ENCODE results near the gene LHFPL2.

Gene LHFPL2

DNA sequence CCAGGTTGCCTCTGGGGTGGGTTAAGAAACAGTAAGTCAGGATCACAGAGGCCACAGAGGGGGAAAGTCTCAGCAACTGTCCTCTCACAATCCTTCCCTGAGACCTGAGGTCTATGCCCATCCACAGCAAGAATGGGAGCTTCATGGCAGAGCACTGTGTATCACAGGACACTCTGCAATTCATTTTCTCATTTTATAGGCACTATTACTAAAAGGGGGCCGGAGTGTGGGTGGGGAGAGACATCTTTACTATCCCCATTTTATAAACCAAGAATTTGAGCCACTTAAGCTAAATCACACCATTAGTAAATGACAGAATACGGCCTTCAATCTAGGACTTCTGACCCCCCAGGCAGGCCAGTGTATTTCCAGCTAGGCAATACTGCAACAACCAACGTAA is 79.9 kb downstream of the LHFPL2 start:
- TF ChIP-seq CTCF (IDR thresholded peaks at IDR 0.05; ENCODE audit: low read length, missing control alignments) = no peak
- H3K4me3 ChIP-seq (replicated peaks; ENCODE audit: low read depth, low read length) = no peak overlapping the region
- DNase-seq (ENCODE audit: low read depth) = no peak

DNA sequence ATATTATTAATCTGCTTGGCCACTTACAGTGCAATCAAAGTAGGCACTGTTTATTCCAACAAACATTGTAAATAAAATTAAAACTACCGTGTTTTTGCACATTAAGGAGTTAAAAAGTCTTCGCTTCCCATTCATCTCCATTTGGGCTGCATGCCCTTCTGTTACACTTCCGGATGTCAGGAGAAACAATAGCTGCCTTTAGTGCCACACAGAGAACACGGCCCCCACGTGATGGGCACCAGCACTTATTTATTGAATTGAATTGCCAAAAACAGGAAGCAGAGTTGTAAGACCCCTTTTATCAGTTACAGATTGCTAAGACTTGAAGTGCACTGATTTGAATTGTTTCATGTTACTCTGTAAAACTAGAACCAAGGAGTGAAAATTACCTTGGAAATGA is 80.4 kb downstream of the LHFPL2 start:
- no peak overlapping the region for H3K4me3 ChIP-seq (replicated peaks; ENCODE audit: low read depth, low read length)
- no peak for TF ChIP-seq CTCF (IDR thresholded peaks at IDR 0.05; ENCODE audit: low read length, missing control alignments)
- no peak for DNase-seq (ENCODE audit: low read depth)

GRCh38 chr5:78567617-78568016 is 81.0 kb downstream of the LHFPL2 start:
- H3K4me3 ChIP-seq (replicated peaks; ENCODE audit: low read depth, low read length) = no peak overlapping the region
- DNase-seq (ENCODE audit: low read depth) = no peak
- TF ChIP-seq CTCF (IDR thresholded peaks at IDR 0.05; ENCODE audit: low read length, missing control alignments) = no peak

DNA sequence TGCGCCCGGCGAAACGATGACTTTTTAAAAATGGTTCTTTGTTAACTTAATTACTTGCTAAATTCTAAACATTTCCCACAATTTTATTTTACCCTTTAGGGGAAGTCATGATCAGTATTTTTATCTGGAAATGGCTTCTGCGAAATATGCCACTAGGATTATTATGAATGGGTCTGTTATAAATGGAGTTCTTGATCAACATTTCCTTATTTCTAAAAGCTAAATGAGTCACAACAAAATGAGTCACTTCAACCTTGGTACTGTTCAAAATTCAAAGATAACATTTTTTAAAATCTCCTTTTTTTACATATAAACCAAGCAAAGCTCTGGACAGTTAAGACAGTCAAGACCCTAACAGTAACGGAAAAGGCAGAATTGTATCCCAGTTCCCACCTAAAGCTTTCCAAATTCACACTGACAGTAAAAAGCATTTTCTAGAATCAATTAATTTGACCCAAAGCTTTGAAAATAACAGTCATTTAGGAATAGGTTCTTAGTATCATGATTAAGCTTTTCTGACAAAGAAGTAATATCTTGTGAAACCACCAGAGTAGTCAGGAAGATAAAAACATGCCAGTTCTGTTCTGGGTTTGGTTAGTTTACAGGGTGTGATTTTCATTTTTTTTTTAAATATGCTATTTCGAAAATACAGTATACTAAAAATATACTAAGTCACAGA is 81.7 kb downstream of the LHFPL2 start:
- H3K4me3 ChIP-seq (replicated peaks; ENCODE audit: low read depth, low read length) = no peak overlapping the region
- peak; percentile 62 for DNase-seq (ENCODE audit: low read depth)
- TF ChIP-seq CTCF (IDR thresholded peaks at IDR 0.05; ENCODE audit: low read length, missing control alignments) = no peak

DNA sequence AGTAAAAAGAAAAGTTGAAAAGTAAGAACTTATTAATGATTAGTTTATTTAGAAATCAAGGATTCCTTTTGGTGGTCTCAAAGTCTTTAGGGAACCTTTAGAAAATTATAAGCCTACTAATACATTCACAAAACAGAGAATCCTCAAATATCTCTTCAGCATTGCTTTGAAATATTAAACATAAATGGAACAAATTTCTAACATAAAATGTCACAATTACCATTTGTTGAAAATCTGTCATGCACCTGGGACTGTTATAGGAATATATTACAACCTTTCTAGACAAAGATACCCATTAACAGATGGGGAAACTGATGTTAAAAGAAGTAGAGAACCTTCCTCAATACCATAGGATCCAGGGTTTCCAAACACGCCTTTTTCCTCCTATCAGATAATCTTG is 83.2 kb downstream of the LHFPL2 start:
- H3K4me3 ChIP-seq (replicated peaks; ENCODE audit: low read depth, low read length) = no peak overlapping the region
- no peak for DNase-seq (ENCODE audit: low read depth)
- TF ChIP-seq CTCF (IDR thresholded peaks at IDR 0.05; ENCODE audit: low read length, missing control alignments) = no peak

GRCh38 chr5:78563621-78564020 is 85.0 kb downstream of the LHFPL2 start:
- no peak for TF ChIP-seq CTCF (IDR thresholded peaks at IDR 0.05; ENCODE audit: low read length, missing control alignments)
- no peak overlapping the region for H3K4me3 ChIP-seq (replicated peaks; ENCODE audit: low read depth, low read length)
- no peak for DNase-seq (ENCODE audit: low read depth)

DNA sequence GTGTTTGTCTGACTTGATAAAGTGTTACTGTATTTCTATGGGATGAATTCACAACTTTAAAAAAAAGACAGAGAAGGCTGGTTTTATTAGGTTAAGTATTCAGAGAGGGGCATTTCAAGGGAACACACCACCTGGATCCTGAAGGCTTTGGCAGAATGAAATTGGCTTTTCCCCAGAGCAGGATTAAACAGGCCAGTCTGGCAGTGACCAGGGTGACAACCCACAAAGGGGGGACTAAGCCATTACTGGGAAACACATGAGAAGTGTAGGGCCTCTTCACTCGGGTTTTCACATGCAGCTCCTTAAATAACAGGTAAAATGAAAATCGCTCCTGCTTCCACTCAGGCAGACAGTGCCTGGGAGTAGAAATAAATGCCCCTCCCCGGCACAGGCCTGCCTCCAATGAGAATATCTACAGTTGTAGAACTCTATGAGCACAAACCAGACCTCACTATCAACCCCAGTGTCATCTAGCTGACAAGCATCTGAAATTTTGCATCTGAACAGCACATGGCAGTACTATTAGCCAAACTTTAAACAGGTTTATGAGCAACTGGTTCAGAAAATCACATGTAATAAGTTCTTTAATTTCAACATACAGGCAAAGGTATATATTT is 85.8 kb downstream of the LHFPL2 start:
- no peak for DNase-seq (ENCODE audit: low read depth)
- TF ChIP-seq CTCF (IDR thresholded peaks at IDR 0.05; ENCODE audit: low read length, missing control alignments) = no peak
- no peak overlapping the region for H3K4me3 ChIP-seq (replicated peaks; ENCODE audit: low read depth, low read length)

All from fibroblast of pulmonary artery (primary cell).